HG03280 (cell line): ENCODE results near the gene ASAP2.
"Not testable (repeated sequence)": the region's sequence is repeated elsewhere in the genome, so short reads cannot be mapped to it uniquely, and the experiment has no call there.

Experiments
- ATAC-seq: cut with Tn5 transposase; IDR thresholded peaks from one replicate; pipeline ENCODE4 v1.9.1; 2021; ENCODE audit warnings: mild to moderate bottlenecking, moderate library complexity; ENCODE audit not compliant: unreplicated experiment

Gene ASAP2

GRCh38 chr2:9250091-9250490 lies 43.5 kb downstream of the ASAP2 start:
- no peak for ATAC-seq

GRCh38 chr2:9250498-9251153 lies 44.0 kb downstream of the ASAP2 start:
- no peak for ATAC-seq

DNA sequence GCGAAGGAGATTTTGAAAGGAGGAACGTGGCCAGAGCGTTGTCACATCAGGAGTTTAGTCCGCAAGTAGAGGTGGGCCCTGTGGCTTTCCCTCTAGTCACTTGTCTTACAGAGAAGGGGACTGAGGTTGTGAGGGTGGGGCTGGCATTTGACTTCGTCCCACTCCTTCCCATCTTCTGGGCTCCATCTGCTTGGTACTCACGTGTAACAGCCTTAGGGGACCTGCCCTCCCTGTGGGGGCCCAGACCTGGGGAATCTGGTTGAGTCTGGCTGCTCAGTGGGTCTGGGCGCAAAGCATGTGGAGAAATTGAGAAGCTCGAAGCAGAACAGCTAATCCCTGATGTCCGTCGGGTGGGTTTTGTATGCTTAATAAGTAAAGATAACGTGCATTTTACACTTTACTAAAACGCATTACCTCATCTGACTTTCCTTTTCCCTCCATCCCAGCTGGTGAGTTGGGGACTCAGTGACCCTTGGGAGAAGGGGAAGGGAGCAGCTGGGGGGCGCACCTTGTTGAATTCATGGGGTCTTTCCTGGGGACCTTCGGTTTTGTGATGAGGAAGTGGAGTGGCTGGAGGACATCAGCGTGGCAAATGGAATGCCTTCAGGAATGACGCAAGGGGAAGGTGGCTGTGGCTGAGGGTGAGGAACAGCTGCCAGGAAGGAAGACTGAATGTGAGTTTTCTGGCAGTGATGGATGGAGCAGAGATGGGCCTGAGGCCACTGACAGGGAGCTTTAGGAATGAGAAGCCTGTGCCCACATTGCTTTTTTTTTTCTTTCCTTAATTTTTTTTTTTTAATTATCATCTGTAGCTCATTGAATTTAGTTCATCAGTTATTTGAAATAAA lies 44.8 kb downstream of the ASAP2 start:
- ATAC-seq = no peak

DNA sequence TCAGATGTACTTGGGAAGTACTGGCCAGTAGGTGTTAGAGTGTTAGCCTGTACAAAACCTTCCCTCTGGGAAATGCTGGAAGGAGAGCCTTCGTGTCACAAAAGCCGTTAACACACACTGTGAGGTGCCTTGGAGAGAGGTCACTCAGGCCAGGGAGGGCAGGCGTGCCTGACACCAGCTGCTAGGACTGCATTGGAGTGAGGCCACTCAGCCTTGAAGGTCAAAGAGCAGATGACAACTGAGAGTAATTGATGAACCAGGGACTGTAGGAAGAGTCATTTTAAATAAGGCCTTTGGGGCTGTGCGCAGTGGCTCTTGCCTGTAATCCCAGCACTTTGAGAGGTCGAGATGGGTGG lies 45.4 kb downstream of the ASAP2 start:
- no peak for ATAC-seq

DNA sequence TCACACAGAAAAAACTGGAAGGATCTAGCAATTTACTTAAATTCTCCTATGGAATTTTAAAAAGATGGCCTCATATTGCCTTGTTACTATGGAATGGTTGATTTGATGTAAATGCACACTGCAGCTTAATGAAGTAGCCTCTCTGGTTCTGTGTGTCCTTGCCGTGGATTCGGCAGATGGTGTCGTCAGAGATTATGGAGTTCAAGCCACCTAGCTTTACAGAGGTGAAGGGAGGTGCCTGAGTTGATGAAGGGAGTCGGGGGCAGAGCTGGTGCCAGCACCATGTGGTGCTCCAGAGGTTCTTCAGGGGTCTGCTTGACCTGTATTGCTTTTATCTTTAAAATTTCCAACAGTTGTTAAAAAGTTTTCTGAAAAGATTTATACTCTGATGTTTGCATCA lies 48.8 kb downstream of the ASAP2 start:
- no peak for ATAC-seq

GRCh38 chr2:9256147-9256546 lies 49.5 kb downstream of the ASAP2 start:
- no peak for ATAC-seq

GRCh38 chr2:9256570-9257043 lies 50.0 kb downstream of the ASAP2 start:
- no peak for ATAC-seq

- ATAC-seq = no peak
These were observed 51.9 kb downstream of the ASAP2 start for GRCh38 chr2:9258501-9258900.

DNA sequence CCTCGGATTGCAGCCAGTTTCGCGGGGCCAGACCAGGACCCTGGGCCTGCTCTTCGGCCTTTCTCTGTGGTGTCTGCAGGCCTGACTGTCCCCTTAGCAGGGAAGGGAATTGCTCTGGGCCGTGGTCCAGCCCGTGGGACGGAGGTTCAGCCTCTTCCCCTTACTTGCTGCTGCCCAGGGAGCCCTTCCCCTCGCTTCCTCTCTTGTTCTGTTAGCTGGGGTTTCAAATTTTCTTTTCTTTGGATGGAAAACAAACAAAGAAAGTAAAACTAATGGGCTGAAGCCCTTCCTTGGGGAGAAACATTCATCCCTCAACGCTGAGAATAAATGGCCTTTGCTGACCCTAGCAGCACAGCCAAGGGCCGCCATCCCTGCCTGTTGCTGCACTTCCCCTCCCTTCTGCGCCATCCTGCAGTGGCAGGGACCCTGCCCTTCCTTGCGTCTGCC lies 52.4 kb downstream of the ASAP2 start:
- no peak for ATAC-seq

- no peak for ATAC-seq
These were observed 53.9 kb downstream of the ASAP2 start for GRCh38 chr2:9260464-9260918.

DNA sequence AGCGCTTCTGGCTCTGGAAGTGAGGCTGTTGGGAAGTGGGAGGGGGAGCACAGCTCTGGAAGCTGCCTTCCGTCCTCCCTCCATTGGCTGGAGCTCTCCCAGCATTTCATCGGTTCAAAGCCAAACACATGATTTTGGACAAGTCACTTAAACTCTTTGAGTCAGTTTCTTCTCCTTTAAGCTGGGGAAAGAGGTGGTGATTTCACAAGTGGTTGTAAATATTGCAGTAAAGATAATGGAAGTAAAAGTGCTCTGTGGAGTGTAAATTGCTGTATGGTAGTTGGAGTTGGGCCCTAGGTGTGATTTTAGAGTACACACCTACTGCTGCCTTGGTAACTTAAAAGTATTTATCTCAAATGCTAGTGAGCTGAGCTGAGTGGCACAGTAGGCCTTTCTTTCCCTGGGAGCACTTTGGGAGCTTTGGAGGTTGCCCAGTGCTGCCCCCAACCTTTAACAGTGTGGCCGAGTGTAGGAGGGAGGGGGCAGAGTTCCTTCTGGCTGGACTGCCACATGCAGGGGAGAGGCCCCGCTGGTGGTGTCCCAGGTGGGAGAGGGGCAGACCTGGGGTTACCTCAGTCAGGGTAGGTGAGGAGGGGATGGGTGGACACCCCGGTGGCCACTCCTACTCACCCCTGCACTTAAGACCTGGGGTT lies 54.7 kb downstream of the ASAP2 start:
- ATAC-seq = no peak

DNA sequence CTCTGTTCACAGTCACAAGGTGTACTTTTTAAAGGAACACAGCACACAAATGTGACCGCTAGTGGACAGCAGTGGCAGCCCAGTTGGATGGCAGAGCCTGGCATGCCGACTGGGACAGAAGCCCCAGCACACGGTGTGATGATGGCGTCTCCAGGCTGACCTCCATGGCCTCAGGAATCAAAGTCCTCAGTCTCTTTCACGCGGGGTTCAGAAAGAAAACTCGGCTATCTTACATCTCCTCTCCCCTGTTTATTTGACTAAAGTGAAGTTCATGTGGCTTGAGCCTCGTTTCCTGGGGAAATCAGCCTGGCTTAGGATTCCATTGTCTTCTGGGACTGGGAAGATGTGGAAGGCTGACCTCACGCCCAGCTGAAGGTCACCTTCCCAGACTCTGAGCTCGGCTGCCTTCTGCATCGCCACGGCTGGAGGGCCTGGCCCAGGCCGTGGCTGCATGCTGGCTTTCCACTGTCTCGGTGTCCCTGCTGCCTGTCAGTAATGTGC lies 56.1 kb downstream of the ASAP2 start:
- no peak for ATAC-seq

- ATAC-seq = no peak
These were observed 56.8 kb downstream of the ASAP2 start for GRCh38 chr2:9263428-9263827.

- no peak for ATAC-seq
These were observed 57.7 kb downstream of the ASAP2 start for GRCh38 chr2:9264301-9264700.

DNA sequence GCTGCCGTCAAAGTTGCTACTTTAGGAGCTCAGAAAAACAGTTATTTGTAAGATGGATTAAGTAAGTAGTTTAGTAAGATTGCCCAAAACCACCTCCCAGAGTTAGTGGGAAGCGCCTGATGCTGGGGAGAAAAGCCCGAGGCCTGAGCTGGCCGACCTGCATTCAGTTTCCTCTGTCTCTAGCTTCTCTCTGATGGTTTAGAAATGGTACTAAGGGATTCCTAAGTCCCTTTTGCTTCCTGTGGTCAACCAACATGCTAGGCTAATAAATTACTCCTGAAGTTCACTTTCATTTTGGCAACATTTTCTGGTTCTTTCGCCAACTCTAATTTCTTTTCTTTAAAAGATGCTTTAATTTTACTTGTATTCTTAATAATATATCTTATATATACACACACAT lies 60.1 kb downstream of the ASAP2 start:
- ATAC-seq = no peak

- ATAC-seq = not testable (repeated sequence)
These were observed 60.7 kb downstream of the ASAP2 start for GRCh38 chr2:9267286-9267685.

GRCh38 chr2:9268301-9269080 lies 61.9 kb downstream of the ASAP2 start:
- no peak for ATAC-seq

GRCh38 chr2:9269295-9269694 lies 62.7 kb downstream of the ASAP2 start:
- no peak for ATAC-seq

DNA sequence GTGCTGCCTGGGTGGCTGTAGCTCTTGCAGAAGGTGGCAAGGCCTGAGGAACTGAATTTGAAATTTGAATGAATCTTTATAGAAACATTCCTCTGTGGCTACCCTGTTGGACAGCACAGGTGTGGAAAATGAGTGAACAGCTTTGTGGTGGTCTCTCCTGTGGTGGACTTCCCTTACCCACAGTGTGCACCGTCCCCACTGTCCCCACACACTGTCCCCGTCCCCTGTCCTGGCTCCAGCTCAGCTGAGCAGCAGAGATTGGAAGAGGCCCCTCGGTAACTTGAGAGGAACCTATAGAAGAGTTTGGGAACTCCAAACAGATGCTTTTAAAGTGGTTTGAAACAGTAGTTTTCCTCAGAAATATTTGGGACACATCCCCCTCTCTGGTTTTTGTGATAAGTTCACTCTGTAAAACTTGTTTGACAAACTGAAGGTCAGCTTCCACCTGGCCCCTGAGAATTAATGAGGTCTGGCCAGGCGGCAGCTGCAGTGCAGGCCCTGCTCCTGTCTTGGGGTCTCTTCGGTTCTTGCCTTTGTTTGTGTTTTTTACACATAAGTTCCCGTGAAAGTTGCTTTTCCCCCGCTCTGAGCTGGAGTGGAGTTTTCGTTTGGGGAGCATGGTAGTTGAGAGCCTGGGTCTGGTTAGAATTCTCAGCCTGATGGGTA lies 63.2 kb downstream of the ASAP2 start:
- ATAC-seq = no peak

DNA sequence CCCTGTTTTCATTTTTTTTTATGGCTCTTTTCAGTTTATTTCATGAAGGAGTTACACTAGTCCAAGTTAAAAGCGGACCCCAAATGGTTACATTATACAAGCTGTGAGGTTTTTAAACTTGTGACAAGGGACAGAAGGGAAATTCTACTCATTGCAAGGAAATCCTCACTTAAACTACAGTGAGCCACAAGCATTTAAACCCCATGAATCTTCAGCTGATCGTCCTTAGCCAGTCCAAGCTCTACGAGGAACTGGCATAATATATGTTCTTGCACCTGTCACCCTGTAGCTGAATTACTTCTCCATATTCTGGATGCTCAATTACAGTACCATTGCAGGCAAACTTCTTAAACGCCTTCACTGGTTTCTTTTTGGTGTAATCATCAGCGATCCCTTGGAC lies 64.5 kb downstream of the ASAP2 start:
- ATAC-seq = no peak
